ENCODE measurements around the gene BICRA.
"Not testable (repeated sequence)": the region's sequence is repeated elsewhere in the genome, so short reads cannot be mapped to it uniquely, and the experiment has no call there.

BICRA gene

DNA sequence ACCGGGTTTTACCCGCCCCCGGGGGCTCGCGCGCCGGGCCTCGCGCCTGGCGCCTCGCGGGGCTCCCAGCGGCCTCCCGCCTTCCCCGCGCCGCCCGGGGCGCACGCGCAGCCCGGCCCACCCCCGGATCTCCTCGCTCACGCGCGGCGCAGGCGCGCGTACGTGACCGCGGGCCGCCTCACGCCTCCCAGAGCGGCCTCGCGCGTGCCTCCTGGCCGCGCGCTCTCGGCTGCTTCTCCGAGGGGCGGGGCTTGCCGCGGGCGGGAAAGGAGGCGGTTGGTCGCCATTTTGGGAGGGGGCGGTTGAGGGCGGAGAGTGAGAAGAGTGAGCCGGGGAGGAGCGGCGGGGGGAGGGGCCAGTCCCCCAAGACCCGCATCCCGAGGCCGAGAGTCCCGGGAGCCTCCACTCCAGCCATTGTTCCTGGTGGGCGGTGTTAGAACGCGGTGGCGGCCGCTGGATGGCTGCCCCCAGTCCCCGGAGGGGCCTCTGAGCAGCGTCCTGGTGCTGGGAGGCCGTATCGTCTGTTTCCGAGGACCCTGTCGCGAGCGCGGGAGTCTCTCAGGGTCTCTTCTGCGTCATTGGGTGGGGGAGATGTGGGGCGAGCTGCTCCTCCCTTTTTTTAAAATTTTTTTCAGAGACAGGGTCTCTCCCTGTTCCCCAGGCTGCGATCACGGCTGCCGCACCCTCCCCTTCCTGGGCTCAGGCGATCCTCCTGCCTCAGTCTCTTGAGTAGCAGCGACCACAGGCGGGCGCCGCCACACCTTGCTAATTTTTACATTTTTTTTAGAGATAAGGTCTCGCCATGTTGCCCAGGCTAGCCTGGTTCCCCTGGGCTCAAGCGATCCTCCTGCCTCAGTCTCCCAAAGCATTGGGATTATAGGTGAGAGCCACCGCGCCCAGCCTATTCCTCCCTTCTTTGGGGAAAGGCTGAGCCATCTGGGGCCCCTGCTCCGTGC, 35.6 kb upstream of the BICRA start, which contains the start of gene ZNF541:
Gene ZNF541 (minus strand): TSS at position 78 of the 956 bp plus-strand sequence. CDS start 17,292 bp downstream, outside the sequence.
- TF ChIP-seq, protein P1, sequence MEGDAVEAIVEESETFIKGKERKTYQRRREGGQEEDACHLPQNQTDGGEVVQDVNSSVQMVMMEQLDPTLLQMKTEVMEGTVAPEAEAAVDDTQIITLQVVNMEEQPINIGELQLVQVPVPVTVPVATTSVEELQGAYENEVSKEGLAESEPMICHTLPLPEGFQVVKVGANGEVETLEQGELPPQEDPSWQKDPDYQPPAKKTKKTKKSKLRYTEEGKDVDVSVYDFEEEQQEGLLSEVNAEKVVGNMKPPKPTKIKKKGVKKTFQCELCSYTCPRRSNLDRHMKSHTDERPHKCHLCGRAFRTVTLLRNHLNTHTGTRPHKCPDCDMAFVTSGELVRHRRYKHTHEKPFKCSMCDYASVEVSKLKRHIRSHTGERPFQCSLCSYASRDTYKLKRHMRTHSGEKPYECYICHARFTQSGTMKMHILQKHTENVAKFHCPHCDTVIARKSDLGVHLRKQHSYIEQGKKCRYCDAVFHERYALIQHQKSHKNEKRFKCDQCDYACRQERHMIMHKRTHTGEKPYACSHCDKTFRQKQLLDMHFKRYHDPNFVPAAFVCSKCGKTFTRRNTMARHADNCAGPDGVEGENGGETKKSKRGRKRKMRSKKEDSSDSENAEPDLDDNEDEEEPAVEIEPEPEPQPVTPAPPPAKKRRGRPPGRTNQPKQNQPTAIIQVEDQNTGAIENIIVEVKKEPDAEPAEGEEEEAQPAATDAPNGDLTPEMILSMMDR (IDR thresholded peaks at IDR 0.05; ENCODE audit: insufficient read depth, missing control alignments) = no peak
- DNase-seq (ENCODE audit: insufficient read length, low spot score) (no peak), FAIRE-seq (no peak)

DNA sequence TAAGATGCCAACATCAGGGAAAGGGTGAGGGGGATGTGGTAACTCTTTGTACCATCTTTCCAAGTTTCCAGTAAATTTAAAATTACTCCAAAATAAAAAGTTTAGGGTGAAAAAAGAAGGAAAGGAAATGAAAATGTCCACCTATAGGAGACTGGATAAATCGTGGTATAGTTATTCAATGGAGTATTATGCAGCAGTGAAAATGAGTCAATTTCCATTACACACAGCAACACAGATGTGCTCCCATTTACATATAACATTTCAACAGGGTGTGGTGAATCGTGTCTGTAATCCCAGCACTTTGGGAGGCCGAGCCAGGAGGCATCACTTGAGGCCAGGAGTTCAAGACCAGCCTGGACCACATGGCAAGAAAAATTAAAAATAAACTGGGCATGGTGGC, 28.5 kb upstream of the BICRA start:
- FAIRE-seq = no peak
- TF ChIP-seq, protein P1 (IDR thresholded peaks at IDR 0.05; ENCODE audit: insufficient read depth, missing control alignments) = no peak

DNA sequence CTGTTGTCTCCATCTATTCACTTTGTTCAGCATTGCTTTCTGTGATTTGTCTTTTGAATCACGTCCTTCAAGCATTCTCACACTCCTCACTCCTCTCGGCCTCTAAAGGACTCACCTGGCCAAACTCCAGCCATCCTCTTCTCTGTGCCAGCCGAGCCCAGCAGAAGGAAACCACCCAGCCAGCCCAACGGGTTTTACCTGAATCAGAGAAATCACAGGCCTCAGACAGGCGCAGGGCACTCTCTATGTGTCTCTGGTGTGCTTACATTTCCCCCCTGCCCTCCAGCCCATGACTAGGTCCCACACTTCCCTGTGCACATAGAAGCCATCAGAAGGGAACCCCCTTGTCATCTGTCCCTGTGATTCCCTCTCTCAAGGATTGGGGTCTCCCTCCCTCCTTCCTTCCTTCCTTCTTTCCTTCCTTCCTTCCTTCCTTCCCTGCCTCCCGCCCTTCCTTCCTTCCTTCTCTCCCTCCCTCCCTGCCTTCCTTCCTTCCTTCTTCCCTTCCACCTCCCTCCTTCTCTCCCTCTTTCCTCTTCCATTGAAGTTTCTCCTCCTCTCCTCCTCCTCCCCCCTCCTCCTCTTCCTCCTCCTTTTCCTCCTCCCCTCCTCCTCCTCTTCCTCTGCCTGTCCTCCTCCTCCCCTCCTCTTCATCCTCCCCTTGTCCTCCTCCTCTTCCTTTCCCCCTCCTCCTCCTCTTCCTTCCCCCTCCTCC, 27.2 kb upstream of the BICRA start:
- FAIRE-seq (no peak), DNase-seq (ENCODE audit: insufficient read length, low spot score) (no peak)
- TF ChIP-seq, protein P1 (IDR thresholded peaks at IDR 0.05; ENCODE audit: insufficient read depth, missing control alignments) = no peak

More for the DNA sequence above, 28.5 kb upstream of the BICRA start:
- no peak for DNase-seq (ENCODE audit: insufficient read length, low spot score)

DNA sequence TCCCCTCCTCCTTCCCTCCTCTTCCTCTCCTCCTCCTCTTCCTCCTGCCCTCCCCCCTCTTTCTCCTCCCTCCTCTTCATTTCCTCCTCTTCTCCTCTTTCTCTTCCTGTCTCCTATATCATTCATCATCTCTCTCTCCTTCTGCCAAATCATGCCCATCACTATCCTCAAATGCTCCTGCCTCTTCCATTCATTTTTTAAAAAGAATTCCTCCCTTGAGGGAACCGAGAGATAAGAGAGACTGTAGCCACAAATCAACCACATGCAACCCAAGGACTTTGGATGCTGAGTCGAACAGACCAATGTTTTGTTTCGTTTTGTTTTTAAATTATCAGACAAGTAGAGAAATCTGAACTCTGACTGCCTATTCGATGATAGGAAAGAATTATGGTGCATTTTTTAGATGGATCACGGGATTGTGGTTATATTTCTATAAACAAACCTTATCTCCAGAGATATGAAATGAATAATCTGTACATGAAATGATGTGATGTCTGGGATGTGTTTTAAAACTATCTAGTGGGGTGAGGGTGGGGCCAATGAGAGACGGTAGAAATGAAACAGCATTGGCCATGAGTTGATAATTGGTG, 26.5 kb upstream of the BICRA start:
- DNase-seq (ENCODE audit: insufficient read length, low spot score) (no peak), FAIRE-seq (no peak)
- TF ChIP-seq, protein P1 (IDR thresholded peaks at IDR 0.05; ENCODE audit: insufficient read depth, missing control alignments) = no peak

DNA sequence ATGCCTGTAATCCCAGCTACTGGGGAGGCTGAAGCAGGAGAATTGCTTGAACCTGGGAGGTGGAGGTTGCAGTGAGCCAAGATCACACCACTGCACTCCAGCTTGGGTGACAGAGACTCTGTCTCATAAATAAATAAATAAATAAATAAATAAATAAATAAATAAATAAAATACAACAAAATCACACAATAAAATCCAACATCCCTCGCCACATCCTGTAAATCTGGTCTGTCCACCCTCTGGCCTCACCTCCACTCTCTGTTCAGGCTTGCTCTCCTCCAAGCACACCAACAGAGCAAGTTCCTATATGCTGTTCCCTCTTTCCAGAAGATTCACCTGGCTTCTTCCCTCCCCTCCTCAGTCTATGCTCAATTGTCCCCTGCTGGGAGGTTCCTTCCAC, 25.8 kb upstream of the BICRA start:
- FAIRE-seq; DNase-seq (ENCODE audit: insufficient read length, low spot score): not testable (repeated sequence)

DNA sequence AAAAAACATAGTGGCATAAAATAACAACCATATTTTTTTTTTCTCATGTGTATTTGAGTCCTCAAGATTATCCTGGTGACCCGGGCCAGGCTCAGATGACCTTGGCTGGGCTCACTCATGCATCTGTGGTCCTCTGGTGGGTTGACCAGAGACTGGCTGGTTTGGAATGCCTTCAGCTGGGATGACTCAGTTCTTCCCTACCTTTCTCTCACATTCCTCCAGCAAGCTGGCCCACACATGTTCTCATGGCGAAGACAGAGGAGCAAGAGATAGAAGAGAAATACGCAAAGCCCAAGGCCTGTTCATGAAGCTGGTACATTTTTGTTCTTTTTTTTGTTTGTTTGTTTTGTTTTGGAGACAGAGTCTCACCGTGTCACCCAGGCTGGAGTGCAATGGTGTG, 21.6 kb upstream of the BICRA start:
- TF ChIP-seq, protein P1 (IDR thresholded peaks at IDR 0.05; ENCODE audit: insufficient read depth, missing control alignments) = no peak
- FAIRE-seq = no peak
- DNase-seq (ENCODE audit: insufficient read length, low spot score) = no peak

DNA sequence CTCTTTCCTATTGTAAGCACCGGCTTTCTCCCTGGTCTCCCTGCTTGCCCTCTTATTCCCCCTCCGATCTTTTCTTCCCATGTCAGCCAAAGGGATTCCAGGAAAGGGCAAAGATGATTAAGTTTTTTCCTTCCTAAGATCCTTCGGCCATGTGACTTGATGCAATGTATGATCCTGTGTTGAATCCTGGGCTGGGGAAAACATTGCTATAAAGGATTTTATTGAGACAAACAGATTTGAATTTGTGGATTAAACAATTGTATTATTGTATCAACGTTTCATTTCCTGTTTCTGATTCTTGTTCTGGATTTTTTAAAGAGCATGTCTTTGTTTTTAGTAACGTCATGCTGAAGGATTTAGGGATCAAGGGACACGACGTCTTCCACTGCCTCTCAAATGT, 19.1 kb upstream of the BICRA start:
- FAIRE-seq = no peak
- TF ChIP-seq, protein P1 (IDR thresholded peaks at IDR 0.05; ENCODE audit: insufficient read depth, missing control alignments) = no peak
- no peak for DNase-seq (ENCODE audit: insufficient read length, low spot score)
